Measurements from ENCODE around the gene EVL. TPM values are rescaled to one million over a fixed set of nuclear protein-coding genes. Genes with fewer than 3 reads are reported as not detected.

EVL gene
- total RNA-seq, 6 experiments from 2014 or later: 1.2 to 4.8 (median 2.0) TPM

- Mint-ChIP-seq H3K4me3 (no peak overlapping the region), H3K27ac (no peak overlapping the region), H3K36me3 (ENCODE audit: low read depth) (no peaks in the 10 kb centered on the region), H3K4me1 (ENCODE audit: low read depth) (no peaks in the 10 kb centered on the region), H3K27me3 (ENCODE audit: insufficient read depth) (peaks cover 11% of the 10 kb centered on the region), H3K9me3 (no peaks in the 10 kb centered on the region)
- no peak for TF ChIP-seq CTCF (IDR thresholded peaks at IDR 0.05)
- DNase-seq: no peak
These were observed 20.2 kb downstream of the EVL start for GRCh38 chr14:100085462-100085861.

- H3K27me3 Mint-ChIP-seq (ENCODE audit: insufficient read depth): peaks cover 11% of the 10 kb centered on the region
- DNase-seq: no peak
- no peak overlapping the region for H3K4me3 Mint-ChIP-seq
- H3K4me1 Mint-ChIP-seq (ENCODE audit: low read depth): no peaks in the 10 kb centered on the region
- no peak overlapping the region for H3K27ac Mint-ChIP-seq
- TF ChIP-seq CTCF (IDR thresholded peaks at IDR 0.05): no peak
- H3K36me3 Mint-ChIP-seq (ENCODE audit: low read depth): no peaks in the 10 kb centered on the region
- no peaks in the 10 kb centered on the region for H3K9me3 Mint-ChIP-seq
These were observed 21.1 kb downstream of the EVL start for GRCh38 chr14:100086361-100086760.

GRCh38 chr14:100088226-100088625, 23.0 kb downstream of the EVL start:
- no peaks in the 10 kb centered on the region for H3K36me3 Mint-ChIP-seq (ENCODE audit: low read depth)
- no peak for TF ChIP-seq CTCF (IDR thresholded peaks at IDR 0.05)
- H3K4me1 Mint-ChIP-seq (ENCODE audit: low read depth): no peaks in the 10 kb centered on the region
- H3K27me3 Mint-ChIP-seq (ENCODE audit: insufficient read depth): peaks cover 10% of the 10 kb centered on the region
- no peak overlapping the region for H3K27ac Mint-ChIP-seq
- no peak for DNase-seq
- H3K9me3 Mint-ChIP-seq: no peaks in the 10 kb centered on the region
- H3K4me3 Mint-ChIP-seq: no peak overlapping the region

GRCh38 chr14:100091386-100091785, 26.2 kb downstream of the EVL start:
- peaks cover 3% of the 10 kb centered on the region; the same call in 1 of the 2 replicates for H3K4me1 Mint-ChIP-seq (ENCODE audit: low read depth)
- H3K27me3 Mint-ChIP-seq (ENCODE audit: insufficient read depth): peaks cover 14% of the 10 kb centered on the region
- no peak for TF ChIP-seq CTCF (IDR thresholded peaks at IDR 0.05)
- no peaks in the 10 kb centered on the region for H3K36me3 Mint-ChIP-seq (ENCODE audit: low read depth)
- no peak overlapping the region for H3K4me3 Mint-ChIP-seq
- H3K27ac Mint-ChIP-seq: no peak overlapping the region
- no peak for DNase-seq
- no peaks in the 10 kb centered on the region for H3K9me3 Mint-ChIP-seq

- H3K4me3 Mint-ChIP-seq: no peak overlapping the region
These were observed 27.6 kb downstream of the EVL start for GRCh38 chr14:100092832-100093231.

More at GRCh38 chr14:100092832-100093231, 27.6 kb downstream of the EVL start:
- TF ChIP-seq CTCF (IDR thresholded peaks at IDR 0.05): no peak
- DNase-seq: no peak
- no peak overlapping the region for H3K27ac Mint-ChIP-seq
- H3K9me3 Mint-ChIP-seq: no peaks in the 10 kb centered on the region
- no peaks in the 10 kb centered on the region for H3K36me3 Mint-ChIP-seq (ENCODE audit: low read depth)
- peaks cover 14% of the 10 kb centered on the region; the same call in 1 of the 2 replicates for H3K4me1 Mint-ChIP-seq (ENCODE audit: low read depth)
- peaks cover 11% of the 10 kb centered on the region for H3K27me3 Mint-ChIP-seq (ENCODE audit: insufficient read depth)
